ENCODE results near the gene HUNK.

The HUNK gene

GRCh38 chr21:31889460-31889859 is 16.6 kb downstream of the HUNK start:
- in situ Hi-C loops (cut with HindIII; ENCODE audit: low pct_ligation_motif_present, low pct_unique_long_range_greater_than_20kb, low sequenced_read_pairs), result no loop called here
- no peak for DNase-seq

- in situ Hi-C loops (cut with HindIII; ENCODE audit: low pct_ligation_motif_present, low pct_unique_long_range_greater_than_20kb, low sequenced_read_pairs), result no loop called here
- no peak for DNase-seq
Observed at GRCh38 chr21:31892686-31893085, 19.9 kb downstream of the HUNK start.

- no peak for DNase-seq
- in situ Hi-C loops (cut with HindIII; ENCODE audit: low pct_ligation_motif_present, low pct_unique_long_range_greater_than_20kb, low sequenced_read_pairs), result no loop called here
Observed at GRCh38 chr21:31893851-31894415, 21.1 kb downstream of the HUNK start.

- in situ Hi-C loops (cut with HindIII; ENCODE audit: low pct_ligation_motif_present, low pct_unique_long_range_greater_than_20kb, low sequenced_read_pairs), result no loop called here
- DNase-seq, result no peak
Observed at GRCh38 chr21:31894457-31894856, 21.6 kb downstream of the HUNK start.

DNA sequence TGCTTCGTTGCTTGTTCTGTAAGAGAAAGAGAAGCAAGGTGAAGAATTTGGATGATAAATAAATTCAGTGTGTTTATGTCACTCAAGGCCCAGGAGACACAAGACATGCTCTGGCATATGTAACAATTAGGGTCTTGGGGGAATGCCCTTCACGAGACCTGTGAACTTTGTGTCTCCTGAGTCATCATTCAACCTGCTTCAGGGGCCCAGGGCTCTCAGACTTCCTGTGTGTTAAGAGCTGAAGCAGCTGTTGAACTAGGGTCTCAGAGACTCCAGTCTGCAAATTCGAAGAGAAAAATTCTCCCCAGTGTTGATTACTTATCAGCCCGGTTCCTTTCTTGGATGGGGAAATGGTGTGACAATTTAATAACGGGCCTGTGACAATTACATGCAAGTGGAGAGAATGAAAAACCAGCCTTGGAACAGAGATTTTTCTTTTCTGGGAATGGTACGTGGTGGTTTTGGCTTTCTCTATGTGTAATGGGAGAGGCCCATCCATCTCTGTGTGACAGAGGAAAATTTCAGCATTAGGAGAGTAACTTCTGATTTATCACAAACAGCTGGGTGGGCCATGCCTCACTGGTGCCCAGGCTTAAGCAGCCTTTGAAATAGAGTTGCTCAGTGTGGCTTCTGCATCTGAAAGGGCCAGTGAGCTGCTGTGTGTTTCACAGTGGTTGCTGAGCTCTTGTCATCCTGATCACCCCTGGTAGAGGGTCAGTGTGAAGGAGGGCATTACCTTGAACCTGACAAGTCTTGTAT is 22.4 kb downstream of the HUNK start:
- no peak for DNase-seq
- in situ Hi-C loops (cut with HindIII; ENCODE audit: low pct_ligation_motif_present, low pct_unique_long_range_greater_than_20kb, low sequenced_read_pairs), result no loop called here

- in situ Hi-C loops (cut with HindIII; ENCODE audit: low pct_ligation_motif_present, low pct_unique_long_range_greater_than_20kb, low sequenced_read_pairs), result no loop called here
- no peak for DNase-seq
Observed at GRCh38 chr21:31896019-31896418, 23.2 kb downstream of the HUNK start.

- in situ Hi-C loops (cut with HindIII; ENCODE audit: low pct_ligation_motif_present, low pct_unique_long_range_greater_than_20kb, low sequenced_read_pairs), result no loop called here
- no peak for DNase-seq
Observed at GRCh38 chr21:31897311-31897710, 24.5 kb downstream of the HUNK start.

DNA sequence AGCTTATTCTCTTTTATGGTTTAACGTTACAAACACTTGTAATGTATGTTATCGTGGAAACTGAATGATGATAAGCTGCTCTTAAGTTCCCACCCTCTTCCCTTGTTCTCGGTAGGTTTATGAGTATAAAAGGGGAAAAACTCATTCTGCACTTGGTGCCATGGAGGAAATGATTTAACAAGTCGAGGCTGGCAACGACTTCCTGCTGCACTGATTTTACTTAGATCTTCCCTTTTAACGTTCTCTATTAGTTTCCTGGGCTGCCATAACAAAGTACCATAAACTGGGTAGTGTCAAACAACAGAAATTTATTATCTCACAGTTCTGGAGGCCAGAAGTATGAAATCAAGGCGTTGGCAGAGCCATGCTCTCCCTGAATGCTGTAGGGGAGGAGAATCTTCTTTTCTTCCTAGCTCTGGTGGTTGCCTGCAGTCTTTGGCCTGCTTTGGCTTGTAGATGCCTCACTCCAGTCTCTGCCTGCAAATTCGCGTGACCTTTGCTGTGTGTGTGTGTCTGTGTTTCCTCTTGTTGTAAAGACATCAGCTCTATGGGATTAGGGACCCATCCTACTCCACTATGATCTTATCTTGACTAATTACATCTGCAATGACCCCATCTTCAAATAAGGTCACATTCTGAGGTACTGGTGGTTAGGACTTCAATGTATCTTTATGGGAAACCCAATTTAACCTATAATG is 26.3 kb downstream of the HUNK start:
- DNase-seq, result no peak
- in situ Hi-C loops (cut with HindIII; ENCODE audit: low pct_ligation_motif_present, low pct_unique_long_range_greater_than_20kb, low sequenced_read_pairs), result no loop called here

DNA sequence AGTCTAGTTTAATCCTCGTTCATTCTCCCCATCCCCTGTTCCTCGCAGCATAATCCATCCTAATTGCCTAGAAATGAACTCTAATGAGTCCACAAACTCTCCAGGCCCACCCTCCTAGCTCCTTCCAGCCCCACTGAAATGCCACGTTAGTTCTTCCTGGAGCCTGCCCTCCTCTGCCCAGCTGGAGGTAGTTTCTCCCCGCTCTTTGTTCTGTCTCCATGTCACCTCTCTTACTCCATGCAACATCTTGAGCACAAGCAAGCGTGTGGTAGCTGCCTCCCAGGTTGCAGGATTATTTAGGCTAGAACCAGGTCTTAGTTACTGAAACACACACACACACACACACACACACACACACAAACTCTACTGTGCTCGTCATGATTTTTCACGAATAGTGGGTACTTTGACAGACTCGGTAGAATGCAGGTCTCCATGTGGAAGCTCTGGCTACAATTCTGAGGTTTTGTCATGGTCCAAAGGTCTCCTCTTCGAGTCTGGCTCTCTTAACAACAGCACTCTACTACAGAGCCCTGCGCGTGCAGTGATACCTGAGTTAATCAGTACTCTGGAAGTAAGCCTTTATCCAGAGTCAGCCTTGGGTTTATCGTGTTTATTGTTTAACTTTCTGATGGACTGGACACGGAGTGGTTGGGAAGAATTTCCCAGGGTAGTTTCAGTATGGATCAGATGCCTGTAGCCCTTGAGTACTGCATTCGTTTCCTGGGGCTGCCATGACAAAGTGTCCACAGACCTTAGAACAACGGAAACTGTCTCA is 27.5 kb downstream of the HUNK start:
- DNase-seq, result peak; percentile 85
- in situ Hi-C loops (cut with HindIII; ENCODE audit: low pct_ligation_motif_present, low pct_unique_long_range_greater_than_20kb, low sequenced_read_pairs), result no loop called here

DNA sequence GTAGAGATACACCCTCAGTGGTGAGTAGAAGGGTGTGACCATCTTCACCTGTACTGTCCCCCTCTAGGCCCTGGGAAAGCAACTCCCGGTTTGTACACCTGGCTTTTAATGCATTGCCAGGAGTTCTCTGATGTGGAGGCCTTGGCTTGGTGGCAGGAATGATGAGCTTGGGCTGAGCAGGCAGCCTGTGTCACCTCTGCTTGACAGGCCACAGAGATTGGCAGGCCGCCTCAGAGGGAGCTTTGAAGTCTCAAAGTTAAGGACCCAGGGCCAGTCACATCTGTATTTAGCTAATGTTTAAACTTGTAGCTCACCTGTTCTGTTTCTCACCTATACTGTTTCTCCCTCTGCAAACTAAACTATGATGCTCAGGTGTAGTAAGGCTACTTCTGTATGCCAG is 28.5 kb downstream of the HUNK start:
- DNase-seq, result no peak
- in situ Hi-C loops (cut with HindIII; ENCODE audit: low pct_ligation_motif_present, low pct_unique_long_range_greater_than_20kb, low sequenced_read_pairs), result no loop called here

DNA sequence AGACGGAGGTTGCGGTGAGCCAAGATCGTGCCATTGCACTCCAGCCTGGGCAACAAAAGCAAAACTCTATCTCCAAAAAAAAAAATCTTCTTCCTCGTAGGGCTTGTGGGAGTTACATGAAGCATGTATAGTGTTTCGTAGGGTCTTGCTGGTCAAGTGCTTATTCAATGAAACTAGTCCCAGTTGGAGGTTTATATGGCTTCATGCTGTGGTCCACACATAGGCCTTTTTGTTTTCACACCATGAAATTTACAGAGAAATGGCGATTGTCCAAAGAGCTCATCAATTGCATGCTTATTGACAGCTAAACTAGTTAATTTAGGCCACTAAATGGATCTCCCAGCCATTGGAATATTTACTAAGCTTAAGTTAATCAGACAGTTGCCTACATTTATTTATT is 29.6 kb downstream of the HUNK start:
- DNase-seq, result no peak
- in situ Hi-C loops (cut with HindIII; ENCODE audit: low pct_ligation_motif_present, low pct_unique_long_range_greater_than_20kb, low sequenced_read_pairs), result no loop called here

GRCh38 chr21:31903896-31904295 is 31.1 kb downstream of the HUNK start:
- in situ Hi-C loops (cut with HindIII; ENCODE audit: low pct_ligation_motif_present, low pct_unique_long_range_greater_than_20kb, low sequenced_read_pairs), result no loop called here
- no peak for DNase-seq

- in situ Hi-C loops (cut with HindIII; ENCODE audit: low pct_ligation_motif_present, low pct_unique_long_range_greater_than_20kb, low sequenced_read_pairs), result no loop called here
- DNase-seq, result no peak
Observed at GRCh38 chr21:31905503-31906451, 33.0 kb downstream of the HUNK start.

GRCh38 chr21:31908106-31909031 is 35.5 kb downstream of the HUNK start:
- DNase-seq, result no peak

DNA sequence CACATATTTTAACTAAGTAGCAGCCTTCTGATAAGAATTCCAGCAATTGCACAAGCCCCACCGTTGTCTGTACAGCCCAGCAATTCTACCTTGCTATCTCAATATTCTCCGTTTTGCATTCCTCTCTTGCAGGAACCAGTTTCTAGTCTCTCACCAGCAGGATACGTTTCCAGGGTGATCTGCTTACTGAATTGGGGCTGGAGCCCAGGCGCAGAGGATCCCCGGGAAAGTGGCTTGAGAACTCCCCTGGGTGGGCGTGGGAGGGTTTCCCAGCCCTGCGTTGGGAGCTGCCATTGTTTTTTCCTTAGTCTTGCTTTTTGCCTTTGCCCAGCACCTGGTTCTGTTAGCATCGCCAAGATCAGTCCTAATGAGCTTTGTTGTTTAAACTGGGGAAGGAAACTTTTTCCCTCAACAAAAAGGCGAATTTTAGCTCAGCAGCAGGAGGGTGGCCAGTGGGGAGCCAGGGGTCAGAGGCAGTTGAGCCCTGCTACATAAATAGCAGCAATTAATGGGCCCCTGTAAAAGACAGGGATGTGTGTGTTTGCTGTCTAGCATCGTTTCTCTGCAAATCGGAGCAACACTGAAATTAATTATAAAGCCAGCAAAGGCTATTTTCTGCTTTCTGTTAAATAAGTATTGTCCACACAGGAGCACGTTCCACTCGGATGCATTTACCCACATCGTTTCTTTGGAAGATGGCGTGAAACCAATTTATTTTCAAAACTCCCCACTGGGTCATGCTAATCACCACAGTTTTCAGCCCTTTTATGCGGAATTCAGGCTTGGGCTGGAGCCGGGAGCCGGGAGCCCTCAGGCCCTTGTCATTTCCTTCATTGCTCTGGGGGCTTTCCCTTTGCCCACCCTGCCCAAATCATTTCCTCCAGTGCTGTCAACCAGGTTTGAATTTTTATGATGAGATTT is 36.6 kb downstream of the HUNK start:
- DNase-seq, result no peak
- in situ Hi-C loops (cut with HindIII; ENCODE audit: low pct_ligation_motif_present, low pct_unique_long_range_greater_than_20kb, low sequenced_read_pairs), result no loop called here

More at GRCh38 chr21:31908106-31909031, 35.5 kb downstream of the HUNK start:
- in situ Hi-C loops (cut with HindIII; ENCODE audit: low pct_ligation_motif_present, low pct_unique_long_range_greater_than_20kb, low sequenced_read_pairs), result no loop called here

GRCh38 chr21:31910074-31910470 is 37.3 kb downstream of the HUNK start:
- in situ Hi-C loops (cut with HindIII; ENCODE audit: low pct_ligation_motif_present, low pct_unique_long_range_greater_than_20kb, low sequenced_read_pairs), result no loop called here
- no peak for DNase-seq

Measured in ACHN (cell line).